ENCODE data around the gene C6orf52.

DNA sequence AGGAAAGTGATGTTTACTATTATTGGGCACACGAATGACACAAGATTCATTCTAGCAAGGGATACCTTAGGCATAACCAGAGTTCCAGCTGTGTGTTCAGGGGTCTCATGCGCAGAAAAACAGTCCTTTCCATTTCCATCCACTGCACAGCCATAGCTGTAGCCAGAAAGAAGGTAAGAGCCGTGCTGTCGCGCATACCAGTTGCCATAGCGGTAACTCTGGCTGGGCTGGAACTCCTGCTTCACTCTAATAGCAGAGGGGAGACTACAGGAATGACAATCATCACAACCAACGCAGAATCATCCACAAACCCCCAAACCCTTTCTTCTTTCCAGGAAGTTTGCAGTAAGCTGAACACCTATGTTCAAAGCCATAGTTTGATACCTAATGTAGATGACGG lies 7.5 kb downstream of the C6orf52 start:
- TF ChIP-seq SP1 (IDR thresholded peaks at IDR 0.05) (no peak), TARDBP (IDR thresholded peaks at IDR 0.05) (no peak), ELF4 (IDR thresholded peaks at IDR 0.05) (no peak), ARNT (IDR thresholded peaks at IDR 0.05) (no peak), FOXK2 (IDR thresholded peaks at IDR 0.05) (no peak), BHLHE40 (IDR thresholded peaks at IDR 0.05; ENCODE audit: borderline replicate concordance) (no peak), LEF1 (IDR thresholded peaks at IDR 0.05; ENCODE audit: borderline replicate concordance) (no peak), FOXM1 (IDR thresholded peaks at IDR 0.05; ENCODE audit: borderline replicate concordance) (no peak), L3MBTL2 (conservative IDR thresholded peaks at IDR 0.05) (no peak)
- TF ChIP-seq, protein P1, sequence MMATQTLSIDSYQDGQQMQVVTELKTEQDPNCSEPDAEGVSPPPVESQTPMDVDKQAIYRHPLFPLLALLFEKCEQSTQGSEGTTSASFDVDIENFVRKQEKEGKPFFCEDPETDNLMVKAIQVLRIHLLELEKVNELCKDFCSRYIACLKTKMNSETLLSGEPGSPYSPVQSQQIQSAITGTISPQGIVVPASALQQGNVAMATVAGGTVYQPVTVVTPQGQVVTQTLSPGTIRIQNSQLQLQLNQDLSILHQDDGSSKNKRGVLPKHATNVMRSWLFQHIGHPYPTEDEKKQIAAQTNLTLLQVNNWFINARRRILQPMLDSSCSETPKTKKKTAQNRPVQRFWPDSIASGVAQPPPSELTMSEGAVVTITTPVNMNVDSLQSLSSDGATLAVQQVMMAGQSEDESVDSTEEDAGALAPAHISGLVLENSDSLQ (IDR thresholded peaks at IDR 0.05), result no peak

Data from HEK293T (cell line).